Neutrophil (primary cell): Measurements from ENCODE around the gene PPME1.

Source experiments
- H3K27ac ChIP-seq: fragments of 200-600 bp; sonication (generic); 2 replicates; pipeline ENCODE4 v1.5.1; 2016; ENCODE audit warnings: mild to moderate bottlenecking, moderate library complexity
- H3K27me3 ChIP-seq: fragments of 200-600 bp; sonication (generic); 2 replicates; pipeline ENCODE4 v1.6.0; 2016; ENCODE audit warnings: mild to moderate bottlenecking
- H3K36me3 ChIP-seq: fragments of 200-600 bp; sonication (generic); 2 replicates; pipeline ENCODE4 v1.5.1; 2017
- H3K4me1 ChIP-seq, 2 experiments: fragments of 200-600 bp in 1 of 2; sonication (generic) in 1 of 2; 1 replicate in 1 of 2; 2 replicates in 1 of 2; pipeline versions ENCODE4 v1.5.1 to v1.6.1; 2013 to 2016; ENCODE audit warnings: low read depth in 1 of 2, low read length in 1 of 2, mild to moderate bottlenecking in 1 of 2, moderate library complexity in 1 of 2; ENCODE audit not compliant: control insufficient read depth in 1 of 2, insufficient read depth in 1 of 2
- H3K4me3 ChIP-seq, 2 experiments: fragments of 200-600 bp in 1 of 2; sonication (generic) in 1 of 2; 1 replicate in 1 of 2; 2 replicates in 1 of 2; pipeline ENCODE4 v1.5.1; 2013 to 2016; ENCODE audit warnings: low read depth in 1 of 2, low read length in 1 of 2, mild to moderate bottlenecking in 1 of 2, moderate library complexity in 1 of 2
- H3K9me3 ChIP-seq: fragments of 200-600 bp; sonication (generic); 2 replicates; pipeline ENCODE4 v1.5.1; 2016
- TF ChIP-seq, protein P1 (sequence below): fragments of 200-600 bp; sonication (generic); IDR thresholded peaks from 2 replicates; pipeline ENCODE4 v1.5.1; 2016; ENCODE audit warnings: antibody characterized with exemption

The PPME1 gene

DNA sequence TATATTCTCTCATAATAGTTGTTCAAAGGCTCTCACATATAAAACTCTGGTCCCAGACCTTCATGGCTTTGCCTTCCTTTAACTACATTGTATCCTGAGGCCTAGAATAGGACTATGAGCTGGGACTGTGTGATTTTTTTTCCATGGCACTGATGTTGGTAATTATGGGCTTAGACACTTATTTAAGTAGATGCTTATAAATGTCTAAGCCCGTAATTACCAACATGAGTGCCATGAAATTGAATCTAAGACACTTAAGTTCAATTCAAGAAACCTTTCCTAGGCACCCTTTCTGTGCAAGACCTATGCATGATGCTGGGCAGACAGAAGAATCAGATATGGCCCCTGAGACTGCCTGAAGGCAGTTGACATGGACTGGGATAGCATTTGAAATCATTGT, 77.4 kb downstream of the PPME1 start:
- H3K27me3 ChIP-seq: no peaks in the 10 kb centered on the region
- H3K27ac ChIP-seq: no peak overlapping the region
- no peaks in the 10 kb centered on the region for H3K9me3 ChIP-seq
- H3K4me3 ChIP-seq: no peak overlapping the region
- no peaks in the 10 kb centered on the region for H3K4me1 ChIP-seq
- H3K36me3 ChIP-seq: peaks cover 65% of the 10 kb centered on the region
- TF ChIP-seq, protein P1, sequence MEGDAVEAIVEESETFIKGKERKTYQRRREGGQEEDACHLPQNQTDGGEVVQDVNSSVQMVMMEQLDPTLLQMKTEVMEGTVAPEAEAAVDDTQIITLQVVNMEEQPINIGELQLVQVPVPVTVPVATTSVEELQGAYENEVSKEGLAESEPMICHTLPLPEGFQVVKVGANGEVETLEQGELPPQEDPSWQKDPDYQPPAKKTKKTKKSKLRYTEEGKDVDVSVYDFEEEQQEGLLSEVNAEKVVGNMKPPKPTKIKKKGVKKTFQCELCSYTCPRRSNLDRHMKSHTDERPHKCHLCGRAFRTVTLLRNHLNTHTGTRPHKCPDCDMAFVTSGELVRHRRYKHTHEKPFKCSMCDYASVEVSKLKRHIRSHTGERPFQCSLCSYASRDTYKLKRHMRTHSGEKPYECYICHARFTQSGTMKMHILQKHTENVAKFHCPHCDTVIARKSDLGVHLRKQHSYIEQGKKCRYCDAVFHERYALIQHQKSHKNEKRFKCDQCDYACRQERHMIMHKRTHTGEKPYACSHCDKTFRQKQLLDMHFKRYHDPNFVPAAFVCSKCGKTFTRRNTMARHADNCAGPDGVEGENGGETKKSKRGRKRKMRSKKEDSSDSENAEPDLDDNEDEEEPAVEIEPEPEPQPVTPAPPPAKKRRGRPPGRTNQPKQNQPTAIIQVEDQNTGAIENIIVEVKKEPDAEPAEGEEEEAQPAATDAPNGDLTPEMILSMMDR: no peak

DNA sequence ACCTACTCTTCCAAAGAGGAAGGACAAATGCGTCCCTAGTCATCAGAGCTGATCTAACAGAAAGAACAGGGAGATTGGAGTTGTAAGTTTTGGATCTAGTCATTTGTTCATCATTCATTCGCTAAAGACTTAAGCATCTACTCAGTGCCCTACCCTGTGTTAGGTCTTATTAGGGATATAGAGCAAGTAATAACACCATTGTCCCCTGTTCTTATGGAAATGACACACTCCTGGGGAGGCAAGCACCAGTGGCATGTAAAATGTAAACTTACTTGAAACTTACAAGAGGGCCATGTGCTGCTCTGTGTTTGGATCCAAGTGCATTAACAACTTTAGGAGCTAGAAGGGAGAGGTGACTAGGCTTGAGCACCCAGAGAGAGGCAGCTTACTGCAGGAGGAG, 78.4 kb downstream of the PPME1 start:
- TF ChIP-seq, protein P1: no peak
- Histone ChIP-seq H3K9me3 (no peaks in the 10 kb centered on the region), H3K36me3 (peaks cover 75% of the 10 kb centered on the region), H3K27ac (no peak overlapping the region), H3K27me3 (no peaks in the 10 kb centered on the region), H3K4me3 (no peak overlapping the region), H3K4me1 (no peaks in the 10 kb centered on the region)

DNA sequence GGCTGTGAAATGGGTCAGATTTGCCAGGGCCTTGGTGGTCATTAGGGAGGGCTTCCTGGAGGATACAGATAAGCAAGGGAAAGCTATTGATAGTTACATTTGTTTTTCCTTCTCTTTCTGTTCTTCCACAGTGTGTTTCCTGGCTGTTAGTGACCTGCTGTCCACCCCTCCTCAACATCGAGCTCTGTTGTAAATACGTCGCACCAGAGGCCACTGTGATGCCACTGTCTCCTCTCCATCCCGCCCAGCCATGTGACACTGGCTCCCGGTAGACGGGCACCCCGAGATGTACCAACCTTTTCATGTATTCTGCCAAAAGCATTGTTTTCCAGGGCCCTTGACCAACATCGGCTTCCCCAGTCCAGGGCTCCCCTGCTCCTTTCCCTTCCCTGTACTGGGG, 82.3 kb downstream of the PPME1 start:
- peaks cover 58% of the 10 kb centered on the region for H3K36me3 ChIP-seq
- H3K27ac ChIP-seq: no peak overlapping the region
- H3K9me3 ChIP-seq: no peaks in the 10 kb centered on the region
- H3K4me1 ChIP-seq: no peaks in the 10 kb centered on the region
- no peak overlapping the region for H3K4me3 ChIP-seq
- no peaks in the 10 kb centered on the region for H3K27me3 ChIP-seq
- TF ChIP-seq, protein P1: no peak

DNA sequence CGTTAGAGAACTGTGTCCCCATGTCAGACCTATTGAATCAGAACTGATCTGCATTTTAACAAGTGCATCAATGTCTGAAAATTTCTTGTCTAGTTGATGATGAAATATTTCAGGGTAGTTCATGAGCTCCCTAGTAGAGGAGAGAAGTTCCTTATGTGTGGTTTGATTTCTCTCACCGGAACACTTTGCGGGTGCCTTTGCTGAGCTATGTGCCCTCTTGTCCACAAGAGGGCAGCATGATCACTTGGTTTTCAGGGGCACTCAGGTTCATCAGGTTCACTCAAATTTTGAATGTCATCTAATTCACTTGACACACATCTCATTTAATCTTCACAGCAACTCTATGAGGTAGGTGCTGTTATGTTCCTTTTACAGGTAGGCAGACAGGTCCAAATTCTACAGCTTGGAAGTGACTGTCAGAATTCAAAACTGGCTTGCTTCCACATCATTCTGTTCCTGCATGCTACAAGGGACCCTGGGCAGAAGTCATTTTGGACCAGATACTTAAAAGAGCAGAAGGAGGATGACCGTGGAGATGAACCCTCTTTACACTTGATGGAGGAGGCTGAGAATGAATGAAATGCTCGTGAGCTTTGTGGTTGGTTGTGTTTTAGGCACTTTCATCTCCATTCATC, 84.8 kb downstream of the PPME1 start:
- Histone ChIP-seq H3K4me1 (no peaks in the 10 kb centered on the region), H3K4me3 (no peak overlapping the region), H3K9me3 (no peaks in the 10 kb centered on the region), H3K27me3 (peaks cover 3% of the 10 kb centered on the region), H3K27ac (no peak overlapping the region), H3K36me3 (peaks cover 41% of the 10 kb centered on the region)
- TF ChIP-seq, protein P1: peak; percentile 85

DNA sequence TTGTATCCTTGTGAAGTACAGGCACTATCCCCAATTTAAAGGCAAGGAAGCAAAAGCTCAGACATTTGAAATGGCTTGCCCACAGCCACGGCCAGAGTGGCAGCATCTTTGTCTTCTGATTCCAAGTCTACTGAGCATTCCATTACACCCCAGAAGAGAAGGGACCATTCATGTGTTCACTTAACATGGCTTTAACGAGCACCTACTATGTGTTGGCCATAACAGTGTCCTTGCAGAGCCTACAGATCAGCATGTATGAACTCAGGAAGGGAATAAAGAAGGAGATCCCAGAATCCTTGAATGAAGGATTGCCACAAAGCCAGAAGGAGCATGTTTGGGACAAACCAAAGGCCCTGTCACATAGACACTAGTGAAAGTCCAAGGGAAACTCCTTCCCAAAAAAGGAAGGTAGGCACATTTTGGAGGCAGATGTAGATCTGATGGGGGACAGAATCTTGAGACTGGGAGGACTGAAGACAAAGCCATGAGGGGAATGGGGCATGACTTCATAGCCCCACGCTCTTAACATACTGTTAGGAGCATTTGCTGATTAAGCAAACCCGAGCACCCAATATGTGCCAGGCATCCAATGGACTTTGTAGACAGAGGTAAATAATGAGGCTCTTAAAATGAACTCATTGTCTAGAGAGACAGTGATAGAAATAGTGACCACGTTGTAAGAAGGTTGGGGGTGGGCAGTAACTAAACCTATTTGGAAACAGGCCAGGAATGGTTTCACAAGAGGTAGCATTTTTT, 85.5 kb downstream of the PPME1 start:
- no peaks in the 10 kb centered on the region for H3K9me3 ChIP-seq
- no peaks in the 10 kb centered on the region for H3K4me1 ChIP-seq
- TF ChIP-seq, protein P1: no peak
- no peak overlapping the region for H3K27ac ChIP-seq
- H3K4me3 ChIP-seq: no peak overlapping the region
- H3K27me3 ChIP-seq: peaks cover 8% of the 10 kb centered on the region
- H3K36me3 ChIP-seq: peaks cover 34% of the 10 kb centered on the region
